ENCODE measurements around the gene HERPUD1.

GRCh38 chr16:56972403-56973293 lies 40.7 kb downstream of the HERPUD1 start:
- TF ChIP-seq POLR2AphosphoS5 (IDR thresholded peaks at IDR 0.05) (no peak), CTCF (IDR thresholded peaks at IDR 0.05) (no peak)
